ENCODE measurements around the gene MCM5. TPM values are rescaled to one million over a fixed set of nuclear protein-coding genes. Genes with fewer than 3 reads are reported as not detected.
A peak's percentile ranks its signal among the peaks of the same experiment; 100 is the strongest.

MCM5 gene
- total RNA-seq, 1 experiment from 2014 or later: 194 TPM

- TF ChIP-seq FOSL1 (IDR thresholded peaks at IDR 0.05; ENCODE audit: low read depth) (no peak), SIN3A (IDR thresholded peaks at IDR 0.05; ENCODE audit: low read depth) (no peak), CTCF (IDR thresholded peaks at IDR 0.05 in 2 of 3, conservative IDR thresholded peaks at IDR 0.05 in 1 of 3; ENCODE audit: borderline replicate concordance in 1 of 3, insufficient read depth in 1 of 3, low read depth in 2 of 3, low read length in 2 of 3) (no peak), JUND (IDR thresholded peaks at IDR 0.05) (no peak), SRF (IDR thresholded peaks at IDR 0.05; ENCODE audit: low read depth) (no peak), ZNF274 (IDR thresholded peaks at IDR 0.05; ENCODE audit: low read depth, low read length) (no peak), ZFX (IDR thresholded peaks at IDR 0.05) (no peak), SP1 (IDR thresholded peaks at IDR 0.05; ENCODE audit: low read depth) (no peak), EZH2 (IDR thresholded peaks at IDR 0.05) (no peak), EGR1 (IDR thresholded peaks at IDR 0.05; ENCODE audit: low read depth) (no peak), MAX (IDR thresholded peaks at IDR 0.05) (no peak)
- Histone ChIP-seq H3K4me1 (ENCODE audit: control insufficient read depth in 1 of 2, insufficient read depth in 2 of 2, low read length in 2 of 2) (peaks cover 22 to 49% of the 10 kb centered on the region in 2 experiments), H3K4me3 (replicated peaks in 1 of 2; ENCODE audit: low read depth in 1 of 2, low read length in 2 of 2) (peak overlapping the region; percentile 70 to 83), H3K27ac (ENCODE audit: low read depth, low read length) (peak overlapping the region; percentile 62), H4K20me1 (ENCODE audit: insufficient read depth) (no peaks in the 10 kb centered on the region), H3K36me3 (ENCODE audit: control insufficient read depth in 1 of 2, insufficient read depth in 2 of 2, low read length in 2 of 2) (peaks cover 0 to 4% of the 10 kb centered on the region in 2 experiments; a peak in 2 of 4 replicates), H3K27me3 (ENCODE audit: insufficient read depth, low read length) (no peaks in the 10 kb centered on the region), H3K9me2 (ENCODE audit: insufficient read depth) (no peaks in the 10 kb centered on the region), H3K9me3 (ENCODE audit: control insufficient read depth in 1 of 2, insufficient read depth in 1 of 2, low read depth in 1 of 2, low read length in 2 of 2) (no peaks in the 10 kb centered on the region), H2AFZ (ENCODE audit: low read depth, low read length, poor library complexity, severe bottlenecking) (peak overlapping the region; percentile 75), H3K9ac (ENCODE audit: low read length) (peak overlapping the region; percentile 78), H3K4me2 (ENCODE audit: low read length) (peak overlapping the region; percentile 98), H3K79me2 (ENCODE audit: insufficient read depth, low read length) (peaks cover 10% of the 10 kb centered on the region)
- no peak for DNase-seq (ENCODE audit: low read depth, low spot score)
- BruUV-seq (replicated peaks): TSS peak; percentile 48
- intact Hi-C loops (cut with micrococcal nuclease): no loop called here
- ChIA-PET POLR2A (interaction anchor here (0.7 to 2.0 kb wide), 2 partner anchors 10 to 336 kb away, joined by 3 to 17 read pairs; no protein-coding TSS in a partner anchor), CTCF (no interaction called here), RAD21 (ENCODE audit: low non-redundant PET in 1 of 2, low total read pairs in 2 of 2, uncharacterized antibody in 2 of 2, unreplicated experiment in 2 of 2) (interaction anchor here in 1 of 2 experiments (1.9 kb wide), 1 partner anchor 9 kb away, joined by 4 read pairs; no protein-coding TSS in a partner anchor)
- peak; percentile 9 for ATAC-seq
Observed at GRCh38 chr22:35381424-35382009, 18.4 kb upstream of the MCM5 start.

All from HCT116 (cell line).